ENCODE data around the gene HTR7.
"Not testable (repeated sequence)": the region's sequence is repeated elsewhere in the genome, so short reads cannot be mapped to it uniquely, and the experiment has no call there.

Gene HTR7

GRCh38 chr10:90888387-90888786 lies 30.5 kb upstream of the HTR7 start:
- no peak for DNase-seq (ENCODE audit: low read depth)
- no peak overlapping the region for H3K4me3 ChIP-seq (replicated peaks; ENCODE audit: low read depth, low read length)
- TF ChIP-seq CTCF (IDR thresholded peaks at IDR 0.05; ENCODE audit: low read length, missing control alignments): no peak

GRCh38 chr10:90887555-90887954 lies 29.7 kb upstream of the HTR7 start:
- TF ChIP-seq CTCF (IDR thresholded peaks at IDR 0.05; ENCODE audit: low read length, missing control alignments): no peak
- no peak for DNase-seq (ENCODE audit: low read depth)
- no peak overlapping the region for H3K4me3 ChIP-seq (replicated peaks; ENCODE audit: low read depth, low read length)

GRCh38 chr10:90885176-90885575 lies 27.3 kb upstream of the HTR7 start:
- DNase-seq (ENCODE audit: low read depth): peak; percentile 72
- TF ChIP-seq CTCF (IDR thresholded peaks at IDR 0.05; ENCODE audit: low read length, missing control alignments): no peak
- H3K4me3 ChIP-seq (replicated peaks; ENCODE audit: low read depth, low read length): no peak overlapping the region

- no peak for TF ChIP-seq CTCF (IDR thresholded peaks at IDR 0.05; ENCODE audit: low read length, missing control alignments)
- H3K4me3 ChIP-seq (replicated peaks; ENCODE audit: low read depth, low read length): no peak overlapping the region
- DNase-seq (ENCODE audit: low read depth): peak; percentile 19
Observed at GRCh38 chr10:90884431-90884830, 26.6 kb upstream of the HTR7 start.

- peak; percentile 67 for DNase-seq (ENCODE audit: low read depth)
- H3K4me3 ChIP-seq (replicated peaks; ENCODE audit: low read depth, low read length): not testable (repeated sequence)
- TF ChIP-seq CTCF (IDR thresholded peaks at IDR 0.05; ENCODE audit: low read length, missing control alignments): peak; percentile 65
Observed at GRCh38 chr10:90880059-90880719, 22.4 kb upstream of the HTR7 start.

GRCh38 chr10:90879062-90879461 lies 21.2 kb upstream of the HTR7 start:
- DNase-seq (ENCODE audit: low read depth): no peak
- TF ChIP-seq CTCF (IDR thresholded peaks at IDR 0.05; ENCODE audit: low read length, missing control alignments): no peak
- H3K4me3 ChIP-seq (replicated peaks; ENCODE audit: low read depth, low read length): no peak overlapping the region

- H3K4me3 ChIP-seq (replicated peaks; ENCODE audit: low read depth, low read length): peak overlapping the region; percentile 72
- TF ChIP-seq CTCF (IDR thresholded peaks at IDR 0.05; ENCODE audit: low read length, missing control alignments): no peak
- no peak for DNase-seq (ENCODE audit: low read depth)
Observed at GRCh38 chr10:90872648-90873020, 14.8 kb upstream of the HTR7 start.

All from fibroblast of pulmonary artery (primary cell).